ENCODE data around the gene CDK5RAP2.

DNA sequence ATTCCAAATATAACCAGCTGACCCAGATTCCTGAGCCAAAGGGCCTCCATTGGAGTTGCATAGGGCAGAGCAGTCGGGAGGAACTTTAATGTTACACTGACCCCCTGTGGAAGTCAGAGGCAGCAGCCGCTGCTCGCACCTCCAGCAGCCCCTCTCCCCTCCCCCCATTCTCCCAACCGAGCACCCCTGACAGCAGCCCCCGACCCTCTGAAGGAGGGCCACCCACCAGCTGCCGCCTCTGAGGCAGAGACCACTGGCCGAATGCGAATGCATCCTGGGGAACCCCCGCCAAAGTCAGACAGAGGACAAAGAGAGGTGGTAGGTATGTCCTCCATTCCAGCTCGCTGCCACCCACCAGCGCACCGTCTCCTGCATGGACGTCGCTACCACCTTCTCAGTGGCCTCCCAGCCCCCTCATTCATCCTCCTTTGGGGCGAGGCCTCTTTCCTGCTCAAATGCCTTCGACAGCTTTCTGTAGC, 231.0 kb downstream of the CDK5RAP2 start:
- TF ChIP-seq EZH2 (IDR thresholded peaks at IDR 0.05; ENCODE audit: insufficient read depth, poor library complexity, severe bottlenecking): no peak
- no peak for TF ChIP-seq EZH2phosphoT487 (IDR thresholded peaks at IDR 0.05; ENCODE audit: insufficient read depth, low read depth)
